ENCODE data around the gene FOSL2. TPM values are rescaled to one million over a fixed set of nuclear protein-coding genes. Genes with fewer than 3 reads are reported as not detected.

Gene FOSL2
- total and polyA plus RNA-seq, 10 of the 15 experiments (the other 5 are each of a cell fraction or from before 2014, with no cell fraction given): 0.05 to 1.3 (median 0.34) TPM

DNA sequence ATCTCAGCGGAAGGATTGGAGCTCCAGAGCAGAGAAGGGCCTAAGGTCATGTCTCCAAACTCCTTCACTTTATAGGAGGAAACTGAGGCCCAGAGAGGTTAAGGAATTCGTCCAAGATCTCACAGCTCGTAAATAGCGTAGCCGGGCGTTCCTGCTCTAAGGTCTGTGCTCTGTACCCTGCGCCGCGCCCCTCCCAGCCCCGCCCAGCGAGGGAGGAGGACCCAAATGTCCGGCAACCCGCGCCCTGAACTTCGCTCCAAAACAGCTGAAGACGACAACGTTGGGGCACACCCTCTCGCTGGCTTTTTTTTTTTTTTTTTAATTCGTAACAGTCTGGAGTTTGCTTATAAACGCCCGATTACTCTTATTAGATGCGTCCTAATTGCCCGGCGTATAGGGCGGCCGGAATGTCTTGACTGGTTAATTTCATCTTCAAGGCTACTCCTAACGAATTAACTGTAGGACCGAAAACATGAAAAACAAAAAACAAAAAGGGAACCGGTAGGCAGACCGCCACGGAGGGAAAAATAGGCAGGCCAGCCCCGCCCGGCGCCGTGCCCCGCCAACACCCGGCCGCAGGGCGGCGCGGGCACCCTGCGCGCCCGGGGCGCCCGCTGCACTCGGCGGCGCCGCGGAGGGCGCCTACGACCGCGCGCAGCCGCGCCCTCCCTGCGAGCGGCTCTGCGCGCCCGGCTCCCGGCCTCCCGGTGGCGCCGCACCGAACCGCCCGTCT lies 928 bp upstream of the FOSL2 start:
- RAD21 ChIA-PET (ENCODE audit: unreplicated experiment): interaction anchor here (0.7 kb wide), 1 partner anchor 10 kb away, joined by 3 read pairs; no protein-coding TSS in a partner anchor
- FAIRE-seq (no peak), DNase-seq (ENCODE audit: low read depth, low spot score) (no peak), ATAC-seq (peak; percentile 49)
- Histone ChIP-seq H3K36me3 (ENCODE audit: control insufficient read depth in 2 of 2, insufficient read depth in 2 of 2, low read length in 1 of 2) (no peaks in the 10 kb centered on the region), H3K27me3 (replicated peaks in 1 of 2; ENCODE audit: control insufficient read depth in 2 of 2, insufficient read depth in 2 of 2, low read length in 1 of 2) (peaks cover 2 to 3% of the 10 kb centered on the region in 2 experiments; a peak in 1 of 4 replicates), H3K4me1 (ENCODE audit: control insufficient read depth, insufficient read depth, low read length) (0 out of 2 replicates have a peak, but pooled peaks cover 4% of the 10 kb centered on the region), H3K9ac (ENCODE audit: control insufficient read depth, insufficient read depth, low read length) (peak overlapping the region; percentile 58), H3K79me2 (ENCODE audit: control insufficient read depth, insufficient read depth, low read length) (no peaks in the 10 kb centered on the region), H3K4me2 (ENCODE audit: control insufficient read depth, insufficient read depth) (peak overlapping the region; percentile 99), H2AFZ (ENCODE audit: control insufficient read depth, low read depth, low read length) (peak overlapping the region; percentile 82), H3K9me3 (replicated peaks; ENCODE audit: control insufficient read depth, insufficient read depth, low read length) (no peaks in the 10 kb centered on the region), H3K27ac (ENCODE audit: control insufficient read depth, insufficient read depth) (peak overlapping the region; percentile 52), H3K4me3 (peak overlapping the region; percentile 80), H4K20me1 (ENCODE audit: control insufficient read depth, insufficient read depth) (no peaks in the 10 kb centered on the region)
- TSS peak; percentile 93 for BruUV-seq (replicated peaks)
- TF ChIP-seq, protein P1, sequence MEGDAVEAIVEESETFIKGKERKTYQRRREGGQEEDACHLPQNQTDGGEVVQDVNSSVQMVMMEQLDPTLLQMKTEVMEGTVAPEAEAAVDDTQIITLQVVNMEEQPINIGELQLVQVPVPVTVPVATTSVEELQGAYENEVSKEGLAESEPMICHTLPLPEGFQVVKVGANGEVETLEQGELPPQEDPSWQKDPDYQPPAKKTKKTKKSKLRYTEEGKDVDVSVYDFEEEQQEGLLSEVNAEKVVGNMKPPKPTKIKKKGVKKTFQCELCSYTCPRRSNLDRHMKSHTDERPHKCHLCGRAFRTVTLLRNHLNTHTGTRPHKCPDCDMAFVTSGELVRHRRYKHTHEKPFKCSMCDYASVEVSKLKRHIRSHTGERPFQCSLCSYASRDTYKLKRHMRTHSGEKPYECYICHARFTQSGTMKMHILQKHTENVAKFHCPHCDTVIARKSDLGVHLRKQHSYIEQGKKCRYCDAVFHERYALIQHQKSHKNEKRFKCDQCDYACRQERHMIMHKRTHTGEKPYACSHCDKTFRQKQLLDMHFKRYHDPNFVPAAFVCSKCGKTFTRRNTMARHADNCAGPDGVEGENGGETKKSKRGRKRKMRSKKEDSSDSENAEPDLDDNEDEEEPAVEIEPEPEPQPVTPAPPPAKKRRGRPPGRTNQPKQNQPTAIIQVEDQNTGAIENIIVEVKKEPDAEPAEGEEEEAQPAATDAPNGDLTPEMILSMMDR (IDR thresholded peaks at IDR 0.05 in 2 of 3, conservative IDR thresholded peaks at IDR 0.05 in 1 of 3; ENCODE audit: control insufficient read depth in 2 of 3, extremely low read depth in 1 of 3, insufficient read depth in 1 of 3, low read depth in 3 of 3, low read length in 3 of 3): peak; percentile 4 to 21 (median 17); a peak in 2 of 6 replicates
- TF ChIP-seq WRNIP1 (IDR thresholded peaks at IDR 0.05; ENCODE audit: borderline replicate concordance, low read depth, low read length) (no peak), SMARCA5 (IDR thresholded peaks at IDR 0.05) (peak; percentile 63), KLF5 (IDR thresholded peaks at IDR 0.05; ENCODE audit: partially characterized antibody) (no peak), ZNF274 (IDR thresholded peaks at IDR 0.05; ENCODE audit: insufficient read depth, insufficient read length) (no peak), ZNF384 (IDR thresholded peaks at IDR 0.05; ENCODE audit: borderline replicate concordance, low read depth, low read length) (peak; percentile 24; the same call in 1 of the 2 replicates)
- TF ChIP-seq, protein P2, sequence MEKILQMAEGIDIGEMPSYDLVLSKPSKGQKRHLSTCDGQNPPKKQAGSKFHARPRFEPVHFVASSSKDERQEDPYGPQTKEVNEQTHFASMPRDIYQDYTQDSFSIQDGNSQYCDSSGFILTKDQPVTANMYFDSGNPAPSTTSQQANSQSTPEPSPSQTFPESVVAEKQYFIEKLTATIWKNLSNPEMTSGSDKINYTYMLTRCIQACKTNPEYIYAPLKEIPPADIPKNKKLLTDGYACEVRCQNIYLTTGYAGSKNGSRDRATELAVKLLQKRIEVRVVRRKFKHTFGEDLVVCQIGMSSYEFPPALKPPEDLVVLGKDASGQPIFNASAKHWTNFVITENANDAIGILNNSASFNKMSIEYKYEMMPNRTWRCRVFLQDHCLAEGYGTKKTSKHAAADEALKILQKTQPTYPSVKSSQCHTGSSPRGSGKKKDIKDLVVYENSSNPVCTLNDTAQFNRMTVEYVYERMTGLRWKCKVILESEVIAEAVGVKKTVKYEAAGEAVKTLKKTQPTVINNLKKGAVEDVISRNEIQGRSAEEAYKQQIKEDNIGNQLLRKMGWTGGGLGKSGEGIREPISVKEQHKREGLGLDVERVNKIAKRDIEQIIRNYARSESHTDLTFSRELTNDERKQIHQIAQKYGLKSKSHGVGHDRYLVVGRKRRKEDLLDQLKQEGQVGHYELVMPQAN (conservative IDR thresholded peaks at IDR 0.05): 0 out of 2 replicates have a peak, but pooled peaks have one; percentile 63
- SMC1A ChIA-PET (ENCODE audit: uncharacterized antibody, unreplicated experiment): no interaction called here
- under 1% methylated on average over 68 of the region's 70 CpGs for WGBS (ENCODE audit: insufficient coverage, insufficient replicate concordance, low lambda C conversion rate, missing lambda C conversion rate)
- in situ Hi-C loops (cut with MboI): no loop called here
- POLR2A ChIA-PET: interaction anchor here (0.6 kb wide), 2 partner anchors 11 to 152 kb away, joined by 3 read pairs; no protein-coding TSS in a partner anchor
- CTCF ChIA-PET: no interaction called here
- intact Hi-C loops (cut with micrococcal nuclease; ENCODE audit: unreplicated experiment): loop anchor here (5.0 to 10.0 kb wide), 2 partner anchors 237 to 499 kb away; partner anchors contain the start of genes BABAM2 and RBKS

All from GM12878 (cell line).